ENCODE results near the gene ARID1B.

The ARID1B gene

DNA sequence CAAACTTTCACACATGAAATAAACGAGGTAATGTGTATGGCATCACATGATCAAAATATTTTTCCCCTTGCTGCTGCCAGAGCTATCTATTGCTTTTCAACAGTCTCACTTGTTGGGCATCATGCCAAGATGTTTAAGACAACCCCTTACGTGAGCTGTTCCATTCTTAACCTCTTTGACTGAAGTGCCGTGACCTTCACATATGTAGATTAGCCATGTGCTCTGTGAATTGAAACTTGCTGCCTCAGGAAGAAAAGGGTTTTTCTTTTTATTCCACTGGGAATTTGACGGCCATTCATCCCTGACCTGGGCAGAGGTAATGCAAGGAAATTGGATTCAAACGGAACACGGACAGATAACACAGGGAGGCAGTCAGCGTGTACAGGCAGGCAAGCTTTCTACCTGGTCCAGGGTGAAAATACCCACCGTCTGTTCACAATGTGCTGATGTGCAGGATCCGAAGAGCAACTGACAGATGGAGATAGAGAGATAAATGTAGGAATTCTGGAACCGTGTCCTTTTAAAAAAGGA lies 14.2 kb downstream of the ARID1B start:
- no peak for DNase-seq (ENCODE audit: low spot score)

- no peak for DNase-seq (ENCODE audit: low spot score)
Measured at GRCh38 chr6:156793200-156793599, 16.0 kb downstream of the ARID1B start.

- DNase-seq (ENCODE audit: low spot score) = no peak
Measured at GRCh38 chr6:156794546-156795354, 17.6 kb downstream of the ARID1B start.

- DNase-seq (ENCODE audit: low spot score) = no peak
Measured at GRCh38 chr6:156795825-156796224, 18.6 kb downstream of the ARID1B start.

GRCh38 chr6:156796627-156797026 lies 19.4 kb downstream of the ARID1B start:
- DNase-seq (ENCODE audit: low spot score) = no peak

DNA sequence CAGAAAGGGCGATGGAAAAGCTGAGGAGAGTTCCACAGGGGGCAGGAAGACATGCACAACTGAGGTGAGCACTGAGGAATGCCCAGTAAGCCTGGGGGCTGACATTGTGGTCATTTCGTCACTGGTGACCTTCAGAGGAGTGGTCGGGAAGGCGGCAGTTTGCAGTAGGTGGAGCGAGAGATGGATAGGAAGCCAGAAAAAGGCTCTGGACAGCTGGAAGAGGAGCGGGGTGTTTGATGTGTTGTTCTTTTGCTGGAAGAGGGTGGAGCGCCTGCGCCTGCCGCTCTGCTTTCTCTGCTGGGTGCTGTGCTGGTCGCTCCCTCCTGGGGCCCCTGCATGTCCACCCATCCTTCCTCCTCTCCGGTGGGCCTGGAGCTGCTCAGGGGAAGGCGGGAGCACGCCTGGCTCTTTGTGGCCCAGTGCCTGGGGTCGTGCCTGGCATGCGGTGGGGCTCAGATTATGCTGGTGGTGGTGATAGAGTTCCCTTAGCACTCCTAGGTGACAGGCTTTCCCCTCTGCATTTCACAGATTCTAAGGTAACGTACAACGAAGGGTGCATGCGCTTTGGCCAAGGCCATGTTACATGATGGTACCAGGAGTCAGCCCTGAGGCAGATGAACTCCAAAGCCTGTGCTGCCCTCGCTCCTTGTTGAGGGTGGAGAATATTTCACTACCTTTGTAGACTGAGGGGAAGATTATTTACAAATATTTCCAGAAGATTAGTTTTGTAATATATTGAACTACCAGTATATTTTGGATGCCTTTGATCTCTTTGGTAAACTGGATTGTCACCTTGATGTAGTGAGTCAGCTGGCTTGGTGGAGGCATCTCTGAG lies 20.9 kb downstream of the ARID1B start:
- DNase-seq (ENCODE audit: low spot score) = no peak

DNA sequence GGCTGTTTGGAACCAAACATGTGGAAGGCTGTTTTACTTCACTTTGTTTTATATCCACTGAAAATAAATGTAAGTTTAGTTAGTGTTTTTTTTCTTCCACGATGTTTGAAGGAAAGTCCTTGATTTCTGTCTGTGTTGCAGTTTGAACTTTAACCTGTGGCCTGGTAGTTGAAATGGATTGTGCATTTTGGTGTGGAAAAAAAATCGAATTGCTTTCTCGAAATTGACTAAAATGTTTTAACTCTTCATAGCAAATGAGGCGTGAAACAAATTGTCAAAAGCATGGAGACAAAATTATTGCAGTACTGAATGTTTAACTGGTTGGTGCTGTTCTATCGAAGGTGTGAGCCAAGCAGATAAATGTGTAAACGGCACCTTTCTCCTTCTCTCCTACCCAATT lies 24.5 kb downstream of the ARID1B start:
- DNase-seq (ENCODE audit: low spot score) = no peak

- no peak for DNase-seq (ENCODE audit: low spot score)
Measured at GRCh38 chr6:156803353-156803752, 26.2 kb downstream of the ARID1B start.

DNA sequence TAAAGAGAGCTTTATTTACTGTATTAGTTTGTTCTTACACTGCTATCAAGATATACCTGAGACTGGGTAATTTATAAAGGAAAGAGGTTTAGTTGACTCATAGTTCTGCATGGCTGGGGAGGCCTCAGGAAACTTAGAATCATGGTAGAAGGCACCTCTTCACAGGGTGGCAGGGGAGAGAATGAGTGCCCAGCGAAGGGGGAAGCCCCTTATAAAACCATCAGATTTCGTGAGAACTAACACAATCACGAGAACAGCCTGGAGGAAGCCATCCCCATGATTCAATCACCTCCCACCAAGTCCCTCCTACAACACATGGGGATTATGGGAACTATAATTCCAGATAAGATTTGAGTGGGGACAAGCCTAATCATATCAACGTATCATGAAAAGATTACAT lies 27.2 kb downstream of the ARID1B start:
- no peak for DNase-seq (ENCODE audit: low spot score)

GRCh38 chr6:156806155-156806554 lies 29.0 kb downstream of the ARID1B start:
- DNase-seq (ENCODE audit: low spot score) = no peak

GRCh38 chr6:156807028-156807427 lies 29.9 kb downstream of the ARID1B start:
- DNase-seq (ENCODE audit: low spot score) = no peak

- no peak for DNase-seq (ENCODE audit: low spot score)
Measured at GRCh38 chr6:156807795-156808194, 30.6 kb downstream of the ARID1B start.

DNA sequence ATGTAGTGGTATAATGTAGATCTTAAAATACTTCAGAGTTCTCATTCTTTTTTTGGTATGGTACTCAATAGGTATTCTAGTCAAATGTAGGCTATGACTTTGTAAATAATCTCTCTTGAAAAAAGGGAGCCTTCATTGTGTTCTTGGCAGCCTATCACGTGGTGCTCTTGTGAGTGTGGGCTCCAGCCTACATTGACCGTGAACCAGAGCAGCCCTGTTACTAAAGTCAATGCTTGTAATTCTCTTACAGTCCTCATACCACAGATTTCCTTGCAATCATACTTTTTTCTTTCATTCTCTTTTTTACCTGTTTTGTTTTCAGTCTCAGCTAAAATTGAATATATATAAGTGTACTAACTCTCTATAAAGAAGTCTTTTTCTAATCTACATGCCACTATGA lies 31.1 kb downstream of the ARID1B start:
- no peak for DNase-seq (ENCODE audit: low spot score)

DNA sequence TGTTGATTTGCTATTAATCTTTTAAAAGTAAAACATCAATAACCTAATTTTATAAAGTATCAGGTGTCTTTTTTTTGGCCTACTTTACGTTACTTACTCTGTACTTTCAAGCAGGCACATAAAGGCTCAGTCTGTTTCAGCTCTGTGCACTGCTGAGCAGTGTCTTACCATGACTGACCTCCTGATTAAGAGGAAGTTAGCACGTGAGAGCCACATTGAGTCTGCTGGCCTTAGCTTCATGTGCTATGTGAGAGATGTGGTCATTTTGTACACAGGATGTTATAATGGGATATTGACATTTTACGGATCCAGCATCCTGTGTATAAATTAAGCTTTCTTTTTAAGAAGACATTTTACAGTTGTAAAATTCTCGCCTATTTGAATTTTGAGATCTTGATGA lies 31.9 kb downstream of the ARID1B start:
- no peak for DNase-seq (ENCODE audit: low spot score)

GRCh38 chr6:156809446-156810178 lies 32.4 kb downstream of the ARID1B start:
- no peak for DNase-seq (ENCODE audit: low spot score)

DNA sequence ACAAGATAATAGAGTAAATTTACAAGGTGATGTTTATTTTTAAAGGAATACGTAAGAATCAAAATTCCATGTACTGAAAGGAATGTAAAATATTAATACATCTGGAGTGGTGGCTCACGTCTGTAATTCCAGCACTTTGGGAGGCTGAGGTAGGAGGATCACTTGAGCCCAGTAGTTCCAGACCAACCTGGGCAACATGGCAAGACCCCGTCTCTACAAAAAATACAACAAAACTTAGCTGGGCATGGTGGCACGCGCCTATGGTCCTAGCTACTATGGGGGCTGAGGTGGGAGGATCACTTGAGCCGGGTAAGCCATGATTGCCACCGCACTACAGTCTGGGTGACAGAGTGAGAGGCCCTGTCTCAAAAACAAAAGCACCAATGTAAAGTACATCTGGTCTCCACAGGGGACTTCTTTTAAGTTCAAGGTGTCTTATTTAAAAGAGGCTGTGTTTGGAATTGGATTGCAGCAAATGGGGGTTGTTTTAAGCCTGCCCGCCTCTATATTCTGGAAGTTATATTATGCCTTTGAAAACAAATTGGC lies 36.9 kb downstream of the ARID1B start:
- no peak for DNase-seq (ENCODE audit: low spot score)

DNA sequence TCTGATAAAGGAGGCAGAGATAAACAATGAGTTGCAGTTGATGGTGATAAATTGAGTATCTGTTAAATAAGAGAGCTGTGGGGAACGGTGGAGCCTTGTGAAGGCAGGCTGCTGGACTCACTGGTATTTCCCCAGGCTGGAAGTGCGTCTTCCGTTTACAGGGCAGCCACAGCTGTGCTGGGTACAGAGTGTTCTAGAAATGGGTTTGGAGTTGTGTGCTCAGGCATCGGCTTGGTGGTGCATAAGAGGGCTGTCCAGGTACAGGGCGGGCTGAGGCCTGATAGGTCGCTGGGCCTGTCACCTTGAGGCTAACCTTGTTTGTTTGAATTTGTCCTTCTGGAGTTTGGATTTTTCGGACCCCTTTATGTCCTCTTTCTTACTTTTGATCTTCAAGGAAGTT lies 39.3 kb downstream of the ARID1B start:
- DNase-seq (ENCODE audit: low spot score) = no peak

GRCh38 chr6:156820089-156820798 lies 43.1 kb downstream of the ARID1B start:
- DNase-seq (ENCODE audit: low spot score) = no peak

DNA sequence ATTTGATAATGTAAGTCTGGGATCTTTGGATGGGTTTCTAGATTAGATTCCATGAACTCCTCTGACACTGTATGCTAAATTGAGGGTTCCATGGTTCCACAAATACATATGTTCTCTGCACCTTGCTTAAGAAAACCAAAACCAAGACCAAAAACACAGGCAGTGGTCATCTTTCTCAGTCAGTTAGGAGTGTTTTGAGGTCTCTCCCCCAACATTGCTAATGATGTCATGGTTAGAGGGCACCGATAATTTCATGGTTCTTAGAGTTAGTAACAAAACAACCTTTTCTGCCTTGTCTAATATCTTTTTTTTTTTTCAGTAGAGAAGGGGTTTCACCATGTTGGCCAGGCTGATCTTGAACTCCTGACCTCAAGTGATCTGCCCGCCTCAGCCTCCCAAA lies 44.5 kb downstream of the ARID1B start:
- DNase-seq (ENCODE audit: low spot score) = no peak

DNA sequence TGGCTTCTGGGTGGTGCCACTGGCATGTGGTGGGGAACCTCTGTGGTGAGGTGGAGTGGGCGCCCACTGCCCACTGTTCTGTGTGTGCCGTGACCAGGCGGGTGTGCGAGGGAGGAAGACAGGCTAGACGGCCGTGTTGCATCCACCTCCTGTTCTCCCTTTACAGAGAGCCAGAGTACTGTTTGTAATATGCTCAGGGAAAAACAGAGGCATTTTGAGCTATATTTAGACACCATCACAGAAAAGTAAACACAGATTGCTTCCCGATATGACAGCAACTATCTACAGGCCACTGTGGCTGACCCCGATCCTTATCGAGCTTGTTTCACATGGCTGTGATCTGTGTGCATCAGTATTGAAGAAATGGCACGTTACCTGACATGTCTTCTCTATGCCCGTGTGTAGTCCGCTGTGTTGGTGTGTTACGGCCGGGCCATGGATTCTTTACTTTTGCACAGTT lies 45.6 kb downstream of the ARID1B start:
- no peak for DNase-seq (ENCODE audit: low spot score)

DNA sequence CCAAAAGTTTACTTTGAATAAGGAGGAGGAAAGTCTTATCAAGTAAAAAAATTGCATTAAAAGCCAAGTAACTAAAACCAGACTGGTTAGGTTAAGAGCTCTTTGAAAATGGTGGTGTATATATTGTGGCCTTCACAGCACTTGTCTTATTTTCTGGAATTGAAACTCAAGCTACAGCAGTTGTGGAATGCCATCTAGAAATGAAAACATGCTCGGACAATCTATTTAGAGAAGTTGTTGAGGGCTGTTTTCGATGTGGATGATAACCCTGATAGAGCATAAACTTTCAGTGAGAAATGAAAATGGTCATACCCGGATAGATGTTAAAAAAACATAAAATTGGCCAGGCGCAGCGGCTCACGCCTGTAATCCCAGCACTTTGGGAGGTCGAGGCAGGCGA lies 47.0 kb downstream of the ARID1B start:
- no peak for DNase-seq (ENCODE audit: low spot score)
